GM19023 (cell line): ENCODE data around the gene TRMT10B.

Source experiments
- ATAC-seq: cut with Tn5 transposase; IDR thresholded peaks from one replicate; pipeline ENCODE4 v1.9.1; 2021; ENCODE audit warnings: mild to moderate bottlenecking, moderate library complexity; ENCODE audit not compliant: unreplicated experiment

Gene TRMT10B

GRCh38 chr9:37753489-37754190 lies at the start of gene TRMT10B:
Gene TRMT10B, plus strand, starts transcription at chr9:37753805. Its CDS starts 8,127 bp downstream, at chr9:37761932.
- peak; percentile 93 for ATAC-seq

- no peak for ATAC-seq
Measured at GRCh38 chr9:37705787-37706186, 47.8 kb upstream of the TRMT10B start.

GRCh38 chr9:37706290-37706689 lies 47.3 kb upstream of the TRMT10B start:
- no peak for ATAC-seq

- ATAC-seq, result no peak
Measured at GRCh38 chr9:37707748-37708147, 45.9 kb upstream of the TRMT10B start.

- ATAC-seq, result no peak
Measured at GRCh38 chr9:37710046-37710445, 43.6 kb upstream of the TRMT10B start.

- no peak for ATAC-seq
Measured at GRCh38 chr9:37715260-37715659, 38.3 kb upstream of the TRMT10B start.

- ATAC-seq, result no peak
Measured at GRCh38 chr9:37715991-37716505, 37.6 kb upstream of the TRMT10B start.

GRCh38 chr9:37719526-37719925 lies 34.1 kb upstream of the TRMT10B start:
- no peak for ATAC-seq

GRCh38 chr9:37727013-37727412 lies 26.6 kb upstream of the TRMT10B start:
- no peak for ATAC-seq

- ATAC-seq, result no peak
Measured at GRCh38 chr9:37729499-37729898, 24.1 kb upstream of the TRMT10B start.

GRCh38 chr9:37730256-37730655 lies 23.3 kb upstream of the TRMT10B start:
- no peak for ATAC-seq

- ATAC-seq, result no peak
Measured at GRCh38 chr9:37730839-37731238, 22.8 kb upstream of the TRMT10B start.

GRCh38 chr9:37732086-37732741 lies 21.4 kb upstream of the TRMT10B start:
- ATAC-seq, result no peak

GRCh38 chr9:37732952-37733351 lies 20.7 kb upstream of the TRMT10B start:
- no peak for ATAC-seq

GRCh38 chr9:37739222-37739621 lies 14.4 kb upstream of the TRMT10B start:
- ATAC-seq, result no peak

GRCh38 chr9:37740128-37740527 lies 13.5 kb upstream of the TRMT10B start:
- ATAC-seq, result no peak

GRCh38 chr9:37740631-37741328 lies 12.8 kb upstream of the TRMT10B start:
- no peak for ATAC-seq

- ATAC-seq, result no peak
Measured at GRCh38 chr9:37745970-37746369, 7.6 kb upstream of the TRMT10B start.

GRCh38 chr9:37746448-37747270 lies 6.9 kb upstream of the TRMT10B start:
- ATAC-seq, result no peak

GRCh38 chr9:37747271-37747753 lies 6.3 kb upstream of the TRMT10B start:
- ATAC-seq, result peak; percentile 74

- no peak for ATAC-seq
Measured at GRCh38 chr9:37749129-37749528, 4.5 kb upstream of the TRMT10B start.
